ENCODE results near the gene TKTL1. TPM values are rescaled to one million over a fixed set of nuclear protein-coding genes. Genes with fewer than 3 reads are reported as not detected.

TKTL1 gene
- total and polyA plus RNA-seq, 2 of the 8 experiments (the other 6 are each of a cell fraction or from before 2014, with no cell fraction given), result 0.05 TPM; not detected in 1

- no peak overlapping the region for H3K23ac ChIP-seq (ENCODE audit: insufficient read length)
- 3% methylated on average over 9 of the region's 13 CpGs; no CpG with 5 or more reads in 1 of the 2 experiments for WGBS, 2 experiments (ENCODE audit: extremely low coverage in 1 of 2, insufficient coverage in 1 of 2, insufficient read length in 1 of 2, insufficient replicate concordance in 2 of 2, low coverage in 1 of 2, low lambda C conversion rate in 2 of 2, missing lambda C conversion rate in 1 of 2)
- no peak overlapping the region for H2AFZ ChIP-seq (ENCODE audit: low read length)
- H2BK5ac ChIP-seq (ENCODE audit: low read depth, low read length), result peak overlapping the region; percentile 96
- H4K5ac ChIP-seq (ENCODE audit: insufficient read length, low read depth, low read length), result peak overlapping the region; percentile 67
- no peak overlapping the region for H3K14ac ChIP-seq (ENCODE audit: insufficient read length)
- no peaks in the 10 kb centered on the region; a peak in 2 of 7 replicates for H3K27me3 ChIP-seq (replicated peaks in 1 of 4; ENCODE audit: control insufficient read depth in 3 of 4, extremely low read depth in 1 of 4, insufficient read depth in 3 of 4, low read length in 3 of 4)
- H3K56ac ChIP-seq (replicated peaks; ENCODE audit: insufficient read length, low read depth, low read length), result peak overlapping the region; percentile 82
- 0 out of 2 replicates have a peak overlapping the region, but pooled peaks have one; percentile 82 for H2AK5ac ChIP-seq (ENCODE audit: low read depth, low read length)
- no peak overlapping the region for H2BK15ac ChIP-seq (ENCODE audit: low read length)
- DNase-seq (ENCODE audit: low read depth in 1 of 2, low spot score in 2 of 2) (peak in 1 of 2 experiments; percentile 65), FAIRE-seq (no peak)
- H3K23me2 ChIP-seq (ENCODE audit: low read depth, low read length), result peaks cover 5% of the 10 kb centered on the region; the same call in 1 of the 2 replicates
- peak overlapping the region; percentile 94 for H3K4ac ChIP-seq (replicated peaks; ENCODE audit: insufficient read length, low read depth, low read length)
- no peaks in the 10 kb centered on the region for H3K9me3 ChIP-seq (ENCODE audit: insufficient read depth in 2 of 2, low read depth in 1 of 2, low read length in 1 of 2)
- peak overlapping the region; percentile 97 for H3K27ac ChIP-seq (ENCODE audit: low read depth, low read length)
- peak overlapping the region; percentile 82 to 96 (median 90) for H3K4me3 ChIP-seq (ENCODE audit: extremely low read depth in 1 of 4, insufficient read depth in 2 of 4, low read depth in 3 of 4, low read length in 4 of 4)
- peak overlapping the region; percentile 90 for H3K18ac ChIP-seq (ENCODE audit: extremely low read depth, low read length)
- H3K79me2 ChIP-seq (ENCODE audit: control insufficient read depth in 1 of 2, insufficient read depth in 2 of 2, low read length in 2 of 2), result peaks cover 8 to 50% of the 10 kb centered on the region in 2 experiments; a peak in 3 of 4 replicates
- H2BK120ac ChIP-seq (replicated peaks; ENCODE audit: low read depth, low read length), result peak overlapping the region; percentile 78
- ChIA-PET CTCF (ENCODE audit: partially characterized antibody) (no interaction called here), POLR2A (ENCODE audit: partially characterized antibody) (interaction anchor here (0.9 to 11.8 kb wide), 11 partner anchors 8 to 421 kb away, joined by 3 to 348 read pairs (median 3); partner anchors contain the start of genes DNASE1L1, EMD, HCFC1 and RPL10)
- H3K9ac ChIP-seq (replicated peaks in 1 of 4; ENCODE audit: extremely low read depth in 1 of 4, low read depth in 3 of 4, low read length in 3 of 4), result peak overlapping the region; percentile 90 to 97 (median 92)
- H2BK12ac ChIP-seq (ENCODE audit: low read depth, low read length), result peak overlapping the region; percentile 27; the same call in 1 of the 2 replicates
- peaks cover 3% of the 10 kb centered on the region; the same call in 1 of the 2 replicates for H3K79me1 ChIP-seq (ENCODE audit: low read depth, low read length)
- H3K36me3 ChIP-seq (ENCODE audit: control insufficient read depth in 2 of 4, insufficient read depth in 4 of 4, low read length in 3 of 4), result peaks cover 17 to 45% (median 30%) of the 10 kb centered on the region in 4 experiments
- H3K4me1 ChIP-seq (replicated peaks in 1 of 4; ENCODE audit: control insufficient read depth in 3 of 4, insufficient read depth in 4 of 4, low read length in 3 of 4), result peaks cover 0 to 15% (median 10%) of the 10 kb centered on the region in 4 experiments; a peak in 6 of 7 replicates
- H3K4me2 ChIP-seq (ENCODE audit: insufficient read depth in 1 of 2, low read depth in 2 of 2, low read length in 2 of 2), result peak overlapping the region; percentile 82 to 86
- H4K20me1 ChIP-seq (replicated peaks in 1 of 2; ENCODE audit: control insufficient read depth in 1 of 2, insufficient read depth in 2 of 2, low read length in 2 of 2), result peaks cover 13 to 22% of the 10 kb centered on the region in 2 experiments
- peak overlapping the region; percentile 91 for H4K91ac ChIP-seq (replicated peaks; ENCODE audit: insufficient read length, low read length)
- H4K8ac ChIP-seq (ENCODE audit: extremely low read depth, insufficient read depth, low read length), result peak overlapping the region; percentile 79
- no peak overlapping the region for H2BK20ac ChIP-seq (ENCODE audit: low read length)
- TF ChIP-seq MAFK (IDR thresholded peaks at IDR 0.05; ENCODE audit: low read depth, low read length), result peak; percentile 67; the same call in 1 of the 2 replicates
These were observed 74.1 kb downstream of the TKTL1 start for GRCh38 chrX:154369449-154370299.
